Ishikawa (cell line): ENCODE data around the gene MAP3K8.

Source experiments
- CEBPB ChIP-seq: IDR thresholded peaks from 2 replicates; pipeline ENCODE4 v1.6.1; 2012
- EGR1 ChIP-seq: IDR thresholded peaks from 2 replicates; pipeline ENCODE4 v1.6.1; 2012
- MAX ChIP-seq: IDR thresholded peaks from 2 replicates; pipeline ENCODE4 v1.6.1; 2012
- RAD21 ChIP-seq: IDR thresholded peaks from 2 replicates; pipeline ENCODE4 v1.6.1; 2012; ENCODE audit warnings: low read depth
- USF1 ChIP-seq: IDR thresholded peaks from 2 replicates; pipeline ENCODE4 v1.6.1; 2012
- YY1 ChIP-seq: IDR thresholded peaks from 2 replicates; pipeline ENCODE4 v1.6.1; 2012; ENCODE audit warnings: low read depth
- TF ChIP-seq, protein P1 (sequence below): IDR thresholded peaks from 2 replicates; pipeline ENCODE4 v1.6.1; 2012; ENCODE audit warnings: low read depth, mild to moderate bottlenecking

- TF ChIP-seq RAD21: no peak
- TF ChIP-seq, protein P1, sequence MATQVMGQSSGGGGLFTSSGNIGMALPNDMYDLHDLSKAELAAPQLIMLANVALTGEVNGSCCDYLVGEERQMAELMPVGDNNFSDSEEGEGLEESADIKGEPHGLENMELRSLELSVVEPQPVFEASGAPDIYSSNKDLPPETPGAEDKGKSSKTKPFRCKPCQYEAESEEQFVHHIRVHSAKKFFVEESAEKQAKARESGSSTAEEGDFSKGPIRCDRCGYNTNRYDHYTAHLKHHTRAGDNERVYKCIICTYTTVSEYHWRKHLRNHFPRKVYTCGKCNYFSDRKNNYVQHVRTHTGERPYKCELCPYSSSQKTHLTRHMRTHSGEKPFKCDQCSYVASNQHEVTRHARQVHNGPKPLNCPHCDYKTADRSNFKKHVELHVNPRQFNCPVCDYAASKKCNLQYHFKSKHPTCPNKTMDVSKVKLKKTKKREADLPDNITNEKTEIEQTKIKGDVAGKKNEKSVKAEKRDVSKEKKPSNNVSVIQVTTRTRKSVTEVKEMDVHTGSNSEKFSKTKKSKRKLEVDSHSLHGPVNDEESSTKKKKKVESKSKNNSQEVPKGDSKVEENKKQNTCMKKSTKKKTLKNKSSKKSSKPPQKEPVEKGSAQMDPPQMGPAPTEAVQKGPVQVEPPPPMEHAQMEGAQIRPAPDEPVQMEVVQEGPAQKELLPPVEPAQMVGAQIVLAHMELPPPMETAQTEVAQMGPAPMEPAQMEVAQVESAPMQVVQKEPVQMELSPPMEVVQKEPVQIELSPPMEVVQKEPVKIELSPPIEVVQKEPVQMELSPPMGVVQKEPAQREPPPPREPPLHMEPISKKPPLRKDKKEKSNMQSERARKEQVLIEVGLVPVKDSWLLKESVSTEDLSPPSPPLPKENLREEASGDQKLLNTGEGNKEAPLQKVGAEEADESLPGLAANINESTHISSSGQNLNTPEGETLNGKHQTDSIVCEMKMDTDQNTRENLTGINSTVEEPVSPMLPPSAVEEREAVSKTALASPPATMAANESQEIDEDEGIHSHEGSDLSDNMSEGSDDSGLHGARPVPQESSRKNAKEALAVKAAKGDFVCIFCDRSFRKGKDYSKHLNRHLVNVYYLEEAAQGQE: no peak
- TF ChIP-seq CEBPB: no peak
- no peak for TF ChIP-seq EGR1
- no peak for TF ChIP-seq MAX
- TF ChIP-seq YY1: no peak
- no peak for TF ChIP-seq USF1
These were observed 9.1 kb downstream of the MAP3K8 start for GRCh38 chr10:30443049-30443448.
